ENCODE data around the gene GRPR.

GRPR gene

GRCh38 chrX:16167181-16167580 is 43.8 kb downstream of the GRPR start, which contains the start of gene MAGEB17:
Gene MAGEB17, plus strand, starts transcription at chrX:16167481. Its CDS starts 2,902 bp downstream, at chrX:16170383.
- no peak within 1 kb of the TSS for H3K4me3 ChIP-seq (ENCODE audit: low read depth in 1 of 2, low read length in 2 of 2)
- no peak for ATAC-seq (ENCODE audit: insufficient read depth, low read depth)
- H3K36me3 ChIP-seq (ENCODE audit: insufficient read depth, low read length): no peaks in the 10 kb centered on the region
- no peak within 1 kb of the TSS for H3K4me2 ChIP-seq (ENCODE audit: insufficient read depth, low read length)
- no peak within 1 kb of the TSS for H3K9ac ChIP-seq (ENCODE audit: low read depth, low read length)
- no peaks in the 10 kb centered on the region for H3K9me3 ChIP-seq (ENCODE audit: insufficient read depth, low read length, severe bottlenecking)
- H3K4me1 ChIP-seq (ENCODE audit: insufficient read depth, low read length): no peaks in the 10 kb centered on the region
- H3K79me2 ChIP-seq (ENCODE audit: insufficient read depth, low read length): no peaks in the 10 kb centered on the region
- DNase-seq: no peak
- no peak within 1 kb of the TSS for H2AFZ ChIP-seq (ENCODE audit: low read depth, low read length)
- H4K20me1 ChIP-seq (ENCODE audit: insufficient read depth, low read length): no peaks in the 10 kb centered on the region
- H3K27me3 ChIP-seq (ENCODE audit: insufficient read depth, low read length, poor library complexity): no peaks in the 10 kb centered on the region
- no peak for TF ChIP-seq EZH2 (IDR thresholded peaks at IDR 0.05; ENCODE audit: borderline replicate concordance, low read depth, low read length, severe bottlenecking)
- TF ChIP-seq CTCF (IDR thresholded peaks at IDR 0.05; ENCODE audit: borderline replicate concordance, extremely low read depth, low read length, poor library complexity, severe bottlenecking): no peak
- no peak within 1 kb of the TSS for H3K27ac ChIP-seq (ENCODE audit: low read length)

- Histone ChIP-seq H3K79me2 (ENCODE audit: insufficient read depth, low read length) (no peaks in the 10 kb centered on the region), H3K9me3 (ENCODE audit: insufficient read depth, low read length, severe bottlenecking) (no peaks in the 10 kb centered on the region), H3K4me3 (ENCODE audit: low read depth in 1 of 2, low read length in 2 of 2) (no peak overlapping the region), H3K36me3 (ENCODE audit: insufficient read depth, low read length) (no peaks in the 10 kb centered on the region), H2AFZ (ENCODE audit: low read depth, low read length) (no peak overlapping the region), H3K9ac (ENCODE audit: low read depth, low read length) (no peak overlapping the region), H3K27me3 (ENCODE audit: insufficient read depth, low read length, poor library complexity) (no peaks in the 10 kb centered on the region), H4K20me1 (ENCODE audit: insufficient read depth, low read length) (no peaks in the 10 kb centered on the region), H3K4me1 (ENCODE audit: insufficient read depth, low read length) (no peaks in the 10 kb centered on the region), H3K27ac (ENCODE audit: low read length) (no peak overlapping the region), H3K4me2 (ENCODE audit: insufficient read depth, low read length) (no peak overlapping the region)
- TF ChIP-seq EZH2 (IDR thresholded peaks at IDR 0.05; ENCODE audit: borderline replicate concordance, low read depth, low read length, severe bottlenecking) (no peak), CTCF (IDR thresholded peaks at IDR 0.05; ENCODE audit: borderline replicate concordance, extremely low read depth, low read length, poor library complexity, severe bottlenecking) (no peak)
- DNase-seq (no peak), ATAC-seq (ENCODE audit: insufficient read depth, low read depth) (no peak)
Observed at GRCh38 chrX:16171039-16171438, 47.7 kb downstream of the GRPR start.

- Histone ChIP-seq H2AFZ (ENCODE audit: low read depth, low read length) (no peak overlapping the region), H3K27ac (ENCODE audit: low read length) (no peak overlapping the region), H3K4me1 (ENCODE audit: insufficient read depth, low read length) (no peaks in the 10 kb centered on the region), H4K20me1 (ENCODE audit: insufficient read depth, low read length) (no peaks in the 10 kb centered on the region), H3K4me2 (ENCODE audit: insufficient read depth, low read length) (no peak overlapping the region), H3K9me3 (ENCODE audit: insufficient read depth, low read length, severe bottlenecking) (no peaks in the 10 kb centered on the region), H3K9ac (ENCODE audit: low read depth, low read length) (no peak overlapping the region), H3K79me2 (ENCODE audit: insufficient read depth, low read length) (no peaks in the 10 kb centered on the region), H3K36me3 (ENCODE audit: insufficient read depth, low read length) (no peaks in the 10 kb centered on the region), H3K27me3 (ENCODE audit: insufficient read depth, low read length, poor library complexity) (no peaks in the 10 kb centered on the region), H3K4me3 (ENCODE audit: low read depth in 1 of 2, low read length in 2 of 2) (no peak overlapping the region)
- no peak for ATAC-seq (ENCODE audit: insufficient read depth, low read depth)
- DNase-seq: no peak
- TF ChIP-seq CTCF (IDR thresholded peaks at IDR 0.05; ENCODE audit: borderline replicate concordance, extremely low read depth, low read length, poor library complexity, severe bottlenecking): no peak
- no peak for TF ChIP-seq EZH2 (IDR thresholded peaks at IDR 0.05; ENCODE audit: borderline replicate concordance, low read depth, low read length, severe bottlenecking)
Observed at GRCh38 chrX:16171944-16172343, 48.6 kb downstream of the GRPR start.

- H3K9ac ChIP-seq (ENCODE audit: low read depth, low read length): no peak overlapping the region
- ATAC-seq (ENCODE audit: insufficient read depth, low read depth): no peak
- H3K9me3 ChIP-seq (ENCODE audit: insufficient read depth, low read length, severe bottlenecking): no peaks in the 10 kb centered on the region
- H3K79me2 ChIP-seq (ENCODE audit: insufficient read depth, low read length): no peaks in the 10 kb centered on the region
- TF ChIP-seq EZH2 (IDR thresholded peaks at IDR 0.05; ENCODE audit: borderline replicate concordance, low read depth, low read length, severe bottlenecking) (no peak), CTCF (IDR thresholded peaks at IDR 0.05; ENCODE audit: borderline replicate concordance, extremely low read depth, low read length, poor library complexity, severe bottlenecking) (no peak)
- H3K4me2 ChIP-seq (ENCODE audit: insufficient read depth, low read length): no peak overlapping the region
- H3K27ac ChIP-seq (ENCODE audit: low read length): no peak overlapping the region
- H3K27me3 ChIP-seq (ENCODE audit: insufficient read depth, low read length, poor library complexity): no peaks in the 10 kb centered on the region
- no peaks in the 10 kb centered on the region for H3K36me3 ChIP-seq (ENCODE audit: insufficient read depth, low read length)
- no peak overlapping the region for H2AFZ ChIP-seq (ENCODE audit: low read depth, low read length)
- H4K20me1 ChIP-seq (ENCODE audit: insufficient read depth, low read length): no peaks in the 10 kb centered on the region
- no peaks in the 10 kb centered on the region for H3K4me1 ChIP-seq (ENCODE audit: insufficient read depth, low read length)
- H3K4me3 ChIP-seq (ENCODE audit: low read depth in 1 of 2, low read length in 2 of 2): no peak overlapping the region
- DNase-seq: no peak
Observed at GRCh38 chrX:16172391-16172790, 49.0 kb downstream of the GRPR start.
